ENCODE data around the gene CHMP6. TPM values are rescaled to one million over a fixed set of nuclear protein-coding genes. Genes with fewer than 3 reads are reported as not detected.

CHMP6 gene
- polyA plus RNA-seq, 1 donor from 2014 or later, result 35.1 TPM

DNA sequence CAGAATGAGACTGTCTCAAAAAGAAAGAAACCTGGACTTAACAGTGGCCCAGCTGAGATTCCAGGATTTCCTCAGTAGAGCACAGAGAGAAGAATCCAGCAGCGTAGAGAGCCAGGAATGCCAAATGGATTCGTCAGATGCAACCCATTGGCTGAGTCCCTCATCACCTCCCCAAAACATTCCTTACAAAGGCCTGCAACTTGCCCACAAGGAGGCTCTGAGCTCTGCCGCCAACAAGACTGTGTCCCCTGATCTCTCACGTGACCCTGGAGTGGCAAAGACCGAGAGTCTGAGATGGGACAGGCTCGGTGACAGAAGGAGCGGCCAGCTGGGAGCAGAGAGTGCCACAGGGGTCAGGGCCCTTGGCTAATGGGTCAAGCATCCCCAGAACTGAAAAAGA is 6.9 kb upstream of the CHMP6 start:
- Histone ChIP-seq H3K27me3 (ENCODE audit: insufficient read depth, low read depth, low read length) (no peaks in the 10 kb centered on the region), H3K27ac (ENCODE audit: low read length) (no peak overlapping the region), H3K4me2 (ENCODE audit: low read length) (no peak overlapping the region), H3K79me2 (replicated peaks; ENCODE audit: insufficient read depth, low read length) (no peaks in the 10 kb centered on the region), H2AFZ (ENCODE audit: low read depth, low read length) (no peak overlapping the region), H3K9me3 (ENCODE audit: low read length) (no peaks in the 10 kb centered on the region), H3F3A (ENCODE audit: insufficient read depth, low read length, poor library complexity, severe bottlenecking) (no peaks in the 10 kb centered on the region), H3K36me3 (ENCODE audit: insufficient read depth, low read length) (no peaks in the 10 kb centered on the region), H3K4me3 (ENCODE audit: low read length) (no peak overlapping the region), H4K20me1 (ENCODE audit: insufficient read depth) (no peaks in the 10 kb centered on the region), H3K9ac (ENCODE audit: low read length) (no peak overlapping the region), H3K9me2 (ENCODE audit: insufficient read depth, low read length) (no peaks in the 10 kb centered on the region)
- TF ChIP-seq SMC3 (conservative IDR thresholded peaks at IDR 0.05; ENCODE audit: poor library complexity) (no peak), RAD21 (conservative IDR thresholded peaks at IDR 0.05) (no peak), TAF1 (IDR thresholded peaks at IDR 0.05; ENCODE audit: low read depth) (no peak), MXI1 (conservative IDR thresholded peaks at IDR 0.05; ENCODE audit: poor library complexity, severe bottlenecking) (no peak), EZH2 (IDR thresholded peaks at IDR 0.05; ENCODE audit: borderline replicate concordance, insufficient read depth, low read length, poor library complexity, severe bottlenecking) (no peak), EP300 (conservative IDR thresholded peaks at IDR 0.05; ENCODE audit: poor library complexity, severe bottlenecking) (no peak)
- TF ChIP-seq, protein P1, sequence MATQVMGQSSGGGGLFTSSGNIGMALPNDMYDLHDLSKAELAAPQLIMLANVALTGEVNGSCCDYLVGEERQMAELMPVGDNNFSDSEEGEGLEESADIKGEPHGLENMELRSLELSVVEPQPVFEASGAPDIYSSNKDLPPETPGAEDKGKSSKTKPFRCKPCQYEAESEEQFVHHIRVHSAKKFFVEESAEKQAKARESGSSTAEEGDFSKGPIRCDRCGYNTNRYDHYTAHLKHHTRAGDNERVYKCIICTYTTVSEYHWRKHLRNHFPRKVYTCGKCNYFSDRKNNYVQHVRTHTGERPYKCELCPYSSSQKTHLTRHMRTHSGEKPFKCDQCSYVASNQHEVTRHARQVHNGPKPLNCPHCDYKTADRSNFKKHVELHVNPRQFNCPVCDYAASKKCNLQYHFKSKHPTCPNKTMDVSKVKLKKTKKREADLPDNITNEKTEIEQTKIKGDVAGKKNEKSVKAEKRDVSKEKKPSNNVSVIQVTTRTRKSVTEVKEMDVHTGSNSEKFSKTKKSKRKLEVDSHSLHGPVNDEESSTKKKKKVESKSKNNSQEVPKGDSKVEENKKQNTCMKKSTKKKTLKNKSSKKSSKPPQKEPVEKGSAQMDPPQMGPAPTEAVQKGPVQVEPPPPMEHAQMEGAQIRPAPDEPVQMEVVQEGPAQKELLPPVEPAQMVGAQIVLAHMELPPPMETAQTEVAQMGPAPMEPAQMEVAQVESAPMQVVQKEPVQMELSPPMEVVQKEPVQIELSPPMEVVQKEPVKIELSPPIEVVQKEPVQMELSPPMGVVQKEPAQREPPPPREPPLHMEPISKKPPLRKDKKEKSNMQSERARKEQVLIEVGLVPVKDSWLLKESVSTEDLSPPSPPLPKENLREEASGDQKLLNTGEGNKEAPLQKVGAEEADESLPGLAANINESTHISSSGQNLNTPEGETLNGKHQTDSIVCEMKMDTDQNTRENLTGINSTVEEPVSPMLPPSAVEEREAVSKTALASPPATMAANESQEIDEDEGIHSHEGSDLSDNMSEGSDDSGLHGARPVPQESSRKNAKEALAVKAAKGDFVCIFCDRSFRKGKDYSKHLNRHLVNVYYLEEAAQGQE (IDR thresholded peaks at IDR 0.05; ENCODE audit: borderline replicate concordance), result no peak

GRCh38 chr17:80986046-80986445 is 5.6 kb upstream of the CHMP6 start:
- H3K27ac ChIP-seq (ENCODE audit: low read length), result no peak overlapping the region
- H3K36me3 ChIP-seq (ENCODE audit: insufficient read depth, low read length), result no peaks in the 10 kb centered on the region
- H3K9me3 ChIP-seq (ENCODE audit: low read length), result no peaks in the 10 kb centered on the region
- TF ChIP-seq, protein P2, sequence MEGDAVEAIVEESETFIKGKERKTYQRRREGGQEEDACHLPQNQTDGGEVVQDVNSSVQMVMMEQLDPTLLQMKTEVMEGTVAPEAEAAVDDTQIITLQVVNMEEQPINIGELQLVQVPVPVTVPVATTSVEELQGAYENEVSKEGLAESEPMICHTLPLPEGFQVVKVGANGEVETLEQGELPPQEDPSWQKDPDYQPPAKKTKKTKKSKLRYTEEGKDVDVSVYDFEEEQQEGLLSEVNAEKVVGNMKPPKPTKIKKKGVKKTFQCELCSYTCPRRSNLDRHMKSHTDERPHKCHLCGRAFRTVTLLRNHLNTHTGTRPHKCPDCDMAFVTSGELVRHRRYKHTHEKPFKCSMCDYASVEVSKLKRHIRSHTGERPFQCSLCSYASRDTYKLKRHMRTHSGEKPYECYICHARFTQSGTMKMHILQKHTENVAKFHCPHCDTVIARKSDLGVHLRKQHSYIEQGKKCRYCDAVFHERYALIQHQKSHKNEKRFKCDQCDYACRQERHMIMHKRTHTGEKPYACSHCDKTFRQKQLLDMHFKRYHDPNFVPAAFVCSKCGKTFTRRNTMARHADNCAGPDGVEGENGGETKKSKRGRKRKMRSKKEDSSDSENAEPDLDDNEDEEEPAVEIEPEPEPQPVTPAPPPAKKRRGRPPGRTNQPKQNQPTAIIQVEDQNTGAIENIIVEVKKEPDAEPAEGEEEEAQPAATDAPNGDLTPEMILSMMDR (IDR thresholded peaks at IDR 0.05; ENCODE audit: poor library complexity, severe bottlenecking), result no peak
- TF ChIP-seq TAF1 (IDR thresholded peaks at IDR 0.05; ENCODE audit: low read depth) (no peak), EP300 (conservative IDR thresholded peaks at IDR 0.05; ENCODE audit: poor library complexity, severe bottlenecking) (no peak), POLR2AphosphoS5 (IDR thresholded peaks at IDR 0.05) (no peak), SMC3 (conservative IDR thresholded peaks at IDR 0.05; ENCODE audit: poor library complexity) (no peak), RAD21 (conservative IDR thresholded peaks at IDR 0.05) (no peak), MXI1 (conservative IDR thresholded peaks at IDR 0.05; ENCODE audit: poor library complexity, severe bottlenecking) (no peak), EZH2 (IDR thresholded peaks at IDR 0.05; ENCODE audit: borderline replicate concordance, insufficient read depth, low read length, poor library complexity, severe bottlenecking) (no peak)
- TF ChIP-seq, protein P1 (IDR thresholded peaks at IDR 0.05; ENCODE audit: borderline replicate concordance), result no peak
- H3K79me2 ChIP-seq (replicated peaks; ENCODE audit: insufficient read depth, low read length), result no peaks in the 10 kb centered on the region
- no peak overlapping the region for H3K9ac ChIP-seq (ENCODE audit: low read length)
- H3K4me2 ChIP-seq (ENCODE audit: low read length), result no peak overlapping the region
- no peak overlapping the region for H2AFZ ChIP-seq (ENCODE audit: low read depth, low read length)
- no peaks in the 10 kb centered on the region for H4K20me1 ChIP-seq (ENCODE audit: insufficient read depth)
- no peaks in the 10 kb centered on the region for H3K27me3 ChIP-seq (ENCODE audit: insufficient read depth, low read depth, low read length)
- H3K9me2 ChIP-seq (ENCODE audit: insufficient read depth, low read length), result no peaks in the 10 kb centered on the region
- no peaks in the 10 kb centered on the region for H3F3A ChIP-seq (ENCODE audit: insufficient read depth, low read length, poor library complexity, severe bottlenecking)
- H3K4me3 ChIP-seq (ENCODE audit: low read length), result no peak overlapping the region

All from neural cell (in vitro differentiated cells).